HepG2 (cell line): Measurements from ENCODE around the gene VPREB3. TPM values are rescaled to one million over a fixed set of nuclear protein-coding genes. Genes with fewer than 3 reads are reported as not detected.

ENCODE experiments used
- ATAC-seq: fragments of 200-7000 bp; cut with Tn5 transposase; 3 replicates; pipeline ENCODE4 v1.9.1; 2020; ENCODE audit warnings: mild to moderate bottlenecking, moderate library complexity
- BruUV-seq: library from RNA; stranded (reverse); fragments of 400-500 nt; replicated peaks from 2 replicates; lab custom pipeline; 2021; lab: Mats Ljungman, UMichigan
- CTCF ChIA-PET: fragments of 300-600 bp; formaldehyde crosslinking; extraction: SDS; loops from one replicate; lab custom pipeline; 2021; ENCODE audit warnings: low total read pairs, inconsistent platforms, low intra/inter-chr PET ratio; lab: Yijun Ruan, JAX
- POLR2A ChIA-PET: fragments of 350-600 bp; sonication (Branson Sonifier 250); formaldehyde crosslinking; loops from one replicate; lab custom pipeline; 2020; ENCODE audit warnings: antibody characterized with exemption, inconsistent platforms; lab: Yijun Ruan, JAX
- DNase-seq: peaks from one replicate; pipeline ENCODE4 v3.0.0-alpha.2; 2015; ENCODE audit warnings: low spot score
- FAIRE-seq: peaks from 3 replicates; lab custom pipeline; 2011; peaks lifted over from hg19 to GRCh38; lab: Jason Lieb, UNC
- H2AFZ ChIP-seq: one replicate; pipeline ENCODE4 v1.6.1; 2011; ENCODE audit warnings: low read length, inconsistent platforms
- H3K27ac ChIP-seq: fragments of 300-600 bp; 3 replicates; pipeline ENCODE4 v1.8.0; 2011; ENCODE audit warnings: mixed run types, mild to moderate bottlenecking, mixed read lengths, low read length, inconsistent platforms; ENCODE audit not compliant: insufficient read depth; ENCODE audit errors: extremely low read length
- H3K27me3 ChIP-seq, 2 experiments: fragments of 200-600 bp in 1 of 2; 2 replicates in 1 of 2; 3 replicates in 1 of 2; pipeline versions ENCODE4 v1.6.0 to v1.8.0; 2011; ENCODE audit warnings: low read length in 2 of 2, mild to moderate bottlenecking in 2 of 2, moderate library complexity in 2 of 2, inconsistent platforms in 1 of 2; ENCODE audit not compliant: insufficient read depth in 2 of 2, control insufficient read depth in 1 of 2
- H3K36me3 ChIP-seq, 2 experiments: fragments of 200-600 bp in 1 of 2; replicated peaks in 1 of 2; 2 replicates in 1 of 2; 3 replicates in 1 of 2; pipeline versions ENCODE4 v1.5.1 to v1.8.0; 2011; ENCODE audit warnings: low read length in 2 of 2, inconsistent platforms in 1 of 2; ENCODE audit not compliant: insufficient read depth in 2 of 2, control insufficient read depth in 1 of 2
- H3K4me1 ChIP-seq: 2 replicates; pipeline ENCODE4 v1.5.1; 2012; ENCODE audit warnings: low read length, inconsistent platforms; ENCODE audit not compliant: insufficient read depth
- H3K4me2 ChIP-seq: 2 replicates; pipeline ENCODE4 v1.6.0; 2011; ENCODE audit warnings: low read depth, low read length, inconsistent platforms
- H3K4me3 ChIP-seq, 3 experiments: fragments of 200-600 bp in 1 of 3; sonication (generic), shearing (Covaris generic) in 1 of 3; replicated peaks in 1 of 3; 2 replicates each; pipeline ENCODE4 v1.5.1; 2011 to 2016; ENCODE audit warnings: low read length in 3 of 3, inconsistent platforms in 2 of 3, low read depth in 2 of 3, mild to moderate bottlenecking in 2 of 3, control low read depth in 1 of 3, mixed read lengths in 1 of 3; ENCODE audit not compliant: insufficient read depth in 1 of 3
- H3K79me2 ChIP-seq: one replicate; pipeline ENCODE4 v1.6.1; 2011; ENCODE audit warnings: low read length, inconsistent platforms; ENCODE audit not compliant: insufficient read depth
- H3K9ac ChIP-seq: 2 replicates; pipeline ENCODE4 v1.6.0; 2011; ENCODE audit warnings: mild to moderate bottlenecking, low read depth, low read length, inconsistent platforms; ENCODE audit not compliant: insufficient read depth
- H3K9me3 ChIP-seq: 2 replicates; pipeline ENCODE4 v1.5.1; 2012; ENCODE audit warnings: mild to moderate bottlenecking, low read length
- H4K20me1 ChIP-seq: 2 replicates; pipeline ENCODE4 v1.6.0; 2011; ENCODE audit warnings: inconsistent platforms, mild to moderate bottlenecking, low read length, moderate library complexity; ENCODE audit not compliant: insufficient read depth
- ARNT ChIP-seq: fragments of 450-650 bp; IDR thresholded peaks from 2 replicates; pipeline ENCODE4 v1.6.1; 2017
- CENPT ChIP-seq: sonication (generic); formaldehyde crosslinking; IDR thresholded peaks from 2 replicates; pipeline ENCODE4 v1.8.0; 2022; ENCODE audit warnings: low read depth, mild to moderate bottlenecking, moderate library complexity, missing genetic modification reagents
- DNMT3B ChIP-seq: conservative IDR thresholded peaks from 2 replicates; pipeline ENCODE4 v1.6.1; 2016; ENCODE audit warnings: missing biosample characterization, control low read depth
- FOXO1 ChIP-seq: sonication (generic); formaldehyde crosslinking; IDR thresholded peaks from 2 replicates; pipeline ENCODE4 v1.4.0; 2020; ENCODE audit warnings: missing genetic modification reagents
- GABPA ChIP-seq, 2 experiments: IDR thresholded peaks; 2 replicates each; pipeline ENCODE4 v1.6.1; 2011 to 2016; ENCODE audit warnings: low read depth in 2 of 2, low read length in 1 of 2, missing biosample characterization in 1 of 2, missing genetic modification characterization in 1 of 2
- HNF4A ChIP-seq: sonication (generic); formaldehyde crosslinking; IDR thresholded peaks from 2 replicates; pipeline ENCODE4 v1.4.0; 2020; ENCODE audit warnings: missing genetic modification reagents
- HOXA9 ChIP-seq: sonication (generic); formaldehyde crosslinking; IDR thresholded peaks from 2 replicates; pipeline ENCODE4 v1.8.1; 2022; ENCODE audit warnings: missing genetic modification reagents, mild to moderate bottlenecking, moderate library complexity, borderline replicate concordance
- MBNL3 ChIP-seq: fragments of 250-450 bp; sonication (Bioruptor Pico); conservative IDR thresholded peaks from 2 replicates; pipeline ENCODE4 v1.8.0; 2022; ENCODE audit warnings: mild to moderate bottlenecking, inconsistent platforms
- PAWR ChIP-seq: sonication (generic); formaldehyde crosslinking; IDR thresholded peaks from 2 replicates; pipeline ENCODE4 v1.4.0; 2020; ENCODE audit warnings: missing genetic modification reagents, mild to moderate bottlenecking, borderline replicate concordance
- POLR2A ChIP-seq, 2 experiments: IDR thresholded peaks; 2 replicates each; pipeline ENCODE4 v1.6.1; 2011; ENCODE audit warnings: low read depth in 2 of 2, low read length in 2 of 2, mild to moderate bottlenecking in 1 of 2, moderate library complexity in 1 of 2; ENCODE audit not compliant: insufficient read depth in 1 of 2
- RBM22 ChIP-seq: fragments of 200-400 bp; formaldehyde crosslinking; optimal IDR thresholded peaks from 2 replicates; pipeline ENCODE3; 2017; ENCODE audit warnings: mild to moderate bottlenecking, low read length, moderate library complexity
- RCOR2 ChIP-seq: IDR thresholded peaks from 2 replicates; pipeline ENCODE4 v1.6.1; 2016; ENCODE audit warnings: missing biosample characterization, missing genetic modification reagents
- ZNF546 ChIP-seq: sonication (generic); formaldehyde crosslinking; conservative IDR thresholded peaks from 2 replicates; pipeline ENCODE4 v1.8.1; 2023; ENCODE audit warnings: mild to moderate bottlenecking, missing genetic modification reagents
- ZNF629 ChIP-seq: sonication (generic); formaldehyde crosslinking; conservative IDR thresholded peaks from 2 replicates; pipeline ENCODE4 v1.5.0; 2020; ENCODE audit warnings: missing genetic modification reagents
- WGBS: methylation state at CpG from one replicate; pipeline ENCODE4 v1.1.6; 2017; ENCODE audit warnings: low lambda C conversion rate; 5-methylcytosine and 5-hydroxymethylcytosine counted together
- in situ Hi-C: cut with HindIII; loops from 2 replicates; pipeline ENCODE4 v1.10.0; 2017; ENCODE audit warnings: low pct_unique_long_range_greater_than_20kb; ENCODE audit not compliant: extremely low pct_ligation_motif_present
- intact Hi-C: fragments of 100-400 bp; cut with micrococcal nuclease; formaldehyde crosslinking; loops from one replicate; pipeline ENCODE4 v1.10.0; 2022; ENCODE audit not compliant: unreplicated experiment
- polyA plus RNA-seq, 8 experiments: library from polyadenylated mRNA; depleted of rRNA in 3 of 8; stranded (reverse) in 7 of 8; unstranded in 1 of 8; fragments of >200 nt; fragmentation: Illumina TruSeq in 4 of 8; extraction: Trizol in 4 of 8; gene quantifications; 2 replicates each; pipeline versions ENCODE4 v1.2.1 to v1.2.3, GENCODE V29; 2011 to 2016; ENCODE audit warnings: low read depth in 4 of 8, missing spikeins in 1 of 8, mixed read lengths in 1 of 8; ENCODE audit not compliant: insufficient read depth in 1 of 8
- total RNA-seq, 5 experiments: library from RNA; depleted of rRNA; stranded (reverse); fragments of >200 nt; fragmentation: Illumina TruSeq; extraction: Trizol; gene quantifications; 2 replicates each; pipeline ENCODE4 v1.2.3, GENCODE V29; 2016; ENCODE audit warnings: low read depth in 1 of 5
- TF ChIP-seq, protein P1 (sequence below): sonication (generic); formaldehyde crosslinking; IDR thresholded peaks from 2 replicates; pipeline ENCODE4 v1.5.1; 2020; ENCODE audit warnings: mild to moderate bottlenecking, moderate library complexity, missing genetic modification reagents

VPREB3 gene
- total and polyA plus RNA-seq, 2 of the 13 experiments (the other 11 are each of a cell fraction or from before 2014, with no cell fraction given) = 0.22 TPM; not detected in 1

DNA sequence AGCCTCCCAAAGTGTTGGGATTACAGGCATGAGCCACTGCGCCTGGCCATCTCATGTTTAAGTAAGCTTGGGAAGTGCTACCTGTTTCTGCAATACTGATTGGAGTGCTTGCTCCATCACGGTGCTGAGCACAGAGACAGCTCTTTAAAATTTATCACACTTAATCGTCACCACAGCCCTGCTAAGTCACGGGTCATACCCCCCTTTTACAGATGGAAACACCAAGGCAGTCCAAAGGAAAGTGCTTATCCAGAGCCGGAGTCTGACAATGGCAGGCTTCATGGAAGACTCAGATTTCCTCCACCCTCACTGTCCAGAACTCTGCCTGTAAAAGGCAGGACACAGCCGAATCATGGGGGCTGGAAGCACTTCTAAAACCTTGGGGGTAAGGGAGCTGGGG lies 5.8 kb upstream of the VPREB3 start:
- no peak overlapping the region for H3K4me2 ChIP-seq
- 81% methylated on average over 5 of the region's 6 CpGs for WGBS
- no peaks in the 10 kb centered on the region for H3K79me2 ChIP-seq
- H3K4me1 ChIP-seq = peaks cover 18% of the 10 kb centered on the region
- H3K27ac ChIP-seq = no peak overlapping the region
- H3K36me3 ChIP-seq = peaks cover 0 to 1% of the 10 kb centered on the region in 2 experiments; a peak in 2 of 5 replicates
- CTCF ChIA-PET = no interaction called here
- intact Hi-C loops = no loop called here
- no peak for TF ChIP-seq PAWR
- TF ChIP-seq RCOR2 (CRISPR knock-in tag) = no peak
- no peak for TF ChIP-seq CENPT (CRISPR knock-in tag)
- no peak for TF ChIP-seq HNF4A (CRISPR knock-in tag)
- TF ChIP-seq RBM22 = no peak
- no peak for TF ChIP-seq GABPA (IDR thresholded peaks at IDR 0.05; ENCODE audit: low read depth, low read length)
- TF ChIP-seq GABPA (CRISPR knock-in tag; IDR thresholded peaks at IDR 0.05; ENCODE audit: low read depth) = no peak
- peak; percentile 66 for TF ChIP-seq ZNF629 (CRISPR knock-in tag)
- TF ChIP-seq POLR2A (IDR thresholded peaks at IDR 0.05; ENCODE audit: insufficient read depth in 1 of 2, low read depth in 2 of 2, low read length in 2 of 2) = 0 out of 4 replicates have a peak, but pooled peaks of 1 of the 2 experiments have one; percentile 25
- H3K27me3 ChIP-seq = no peaks in the 10 kb centered on the region; a peak in 1 of 5 replicates
- no peak overlapping the region for H2AFZ ChIP-seq
- H3K9me3 ChIP-seq = no peaks in the 10 kb centered on the region
- FAIRE-seq (no peak), DNase-seq (no peak), ATAC-seq (no peak)
- no peak overlapping the region for H3K4me3 ChIP-seq
- no peaks in the 10 kb centered on the region for H4K20me1 ChIP-seq
- no peak overlapping the region for H3K9ac ChIP-seq
- POLR2A ChIA-PET = interaction anchor here (0.6 to 2.3 kb wide), 5 partner anchors 9 to 59 kb away, joined by 3 to 7 read pairs (median 4); partner anchors contain the start of gene ZNF70
- no TSS peak for BruUV-seq
- in situ Hi-C loops = no loop called here

DNA sequence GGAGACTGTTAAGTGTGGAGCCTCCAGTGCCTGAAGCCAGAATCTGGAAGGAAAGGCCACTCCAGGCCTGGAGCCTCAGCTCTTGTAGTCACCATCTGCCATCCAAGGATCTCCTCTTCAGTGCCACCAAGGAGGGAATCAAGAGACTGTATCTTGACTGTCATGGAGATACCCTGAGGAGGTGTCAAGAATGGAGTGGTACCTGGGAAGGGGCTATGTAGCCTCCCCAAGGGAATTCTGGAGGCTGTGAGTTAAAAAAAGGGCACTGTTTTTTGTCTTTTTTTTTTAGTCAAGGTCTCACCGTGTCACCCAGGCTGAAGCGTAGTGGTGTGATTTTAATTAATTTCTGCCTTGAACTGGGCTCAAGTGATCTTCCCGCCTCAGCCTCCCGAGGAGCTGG lies 5.3 kb upstream of the VPREB3 start:
- Histone ChIP-seq H3K79me2 (no peaks in the 10 kb centered on the region), H4K20me1 (no peaks in the 10 kb centered on the region), H3K27ac (no peak overlapping the region), H2AFZ (no peak overlapping the region), H3K9me3 (no peaks in the 10 kb centered on the region), H3K4me2 (no peak overlapping the region), H3K9ac (no peak overlapping the region), H3K4me3 (no peak overlapping the region), H3K36me3 (peaks cover 0 to under 1% of the 10 kb centered on the region in 2 experiments; a peak in 2 of 5 replicates), H3K4me1 (peaks cover 13% of the 10 kb centered on the region), H3K27me3 (no peaks in the 10 kb centered on the region; a peak in 1 of 5 replicates)
- in situ Hi-C loops (no loop called here), intact Hi-C loops (no loop called here)
- no peak for FAIRE-seq
- ChIA-PET POLR2A (interaction anchor here (0.6 to 2.3 kb wide), 6 partner anchors 9 to 98 kb away, joined by 3 to 7 read pairs (median 4); partner anchors contain the start of genes SLC2A11 and ZNF70), CTCF (no interaction called here)
- WGBS = 86% methylated on average over 4 of the region's 4 CpGs
- BruUV-seq = no TSS peak
- no peak for DNase-seq
- no peak for ATAC-seq
- TF ChIP-seq, protein P1, sequence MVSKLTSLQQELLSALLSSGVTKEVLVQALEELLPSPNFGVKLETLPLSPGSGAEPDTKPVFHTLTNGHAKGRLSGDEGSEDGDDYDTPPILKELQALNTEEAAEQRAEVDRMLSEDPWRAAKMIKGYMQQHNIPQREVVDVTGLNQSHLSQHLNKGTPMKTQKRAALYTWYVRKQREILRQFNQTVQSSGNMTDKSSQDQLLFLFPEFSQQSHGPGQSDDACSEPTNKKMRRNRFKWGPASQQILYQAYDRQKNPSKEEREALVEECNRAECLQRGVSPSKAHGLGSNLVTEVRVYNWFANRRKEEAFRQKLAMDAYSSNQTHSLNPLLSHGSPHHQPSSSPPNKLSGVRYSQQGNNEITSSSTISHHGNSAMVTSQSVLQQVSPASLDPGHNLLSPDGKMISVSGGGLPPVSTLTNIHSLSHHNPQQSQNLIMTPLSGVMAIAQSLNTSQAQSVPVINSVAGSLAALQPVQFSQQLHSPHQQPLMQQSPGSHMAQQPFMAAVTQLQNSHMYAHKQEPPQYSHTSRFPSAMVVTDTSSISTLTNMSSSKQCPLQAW (CRISPR knock-in tag) = no peak
- TF ChIP-seq FOXO1 (CRISPR knock-in tag) (no peak), ZNF546 (CRISPR knock-in tag) (no peak), DNMT3B (CRISPR knock-in tag) (no peak), ARNT (no peak), HOXA9 (CRISPR knock-in tag) (no peak), MBNL3 (CRISPR knock-in tag) (no peak)
